Measurements from ENCODE around the gene APOBEC3F. TPM values are rescaled to one million over a fixed set of nuclear protein-coding genes. Genes with fewer than 3 reads are reported as not detected.
"Not testable (repeated sequence)": the region's sequence is repeated elsewhere in the genome, so short reads cannot be mapped to it uniquely, and the experiment has no call there.

Gene APOBEC3F
- total RNA-seq, 1 experiment from 2014 or later, result 1.4 TPM

DNA sequence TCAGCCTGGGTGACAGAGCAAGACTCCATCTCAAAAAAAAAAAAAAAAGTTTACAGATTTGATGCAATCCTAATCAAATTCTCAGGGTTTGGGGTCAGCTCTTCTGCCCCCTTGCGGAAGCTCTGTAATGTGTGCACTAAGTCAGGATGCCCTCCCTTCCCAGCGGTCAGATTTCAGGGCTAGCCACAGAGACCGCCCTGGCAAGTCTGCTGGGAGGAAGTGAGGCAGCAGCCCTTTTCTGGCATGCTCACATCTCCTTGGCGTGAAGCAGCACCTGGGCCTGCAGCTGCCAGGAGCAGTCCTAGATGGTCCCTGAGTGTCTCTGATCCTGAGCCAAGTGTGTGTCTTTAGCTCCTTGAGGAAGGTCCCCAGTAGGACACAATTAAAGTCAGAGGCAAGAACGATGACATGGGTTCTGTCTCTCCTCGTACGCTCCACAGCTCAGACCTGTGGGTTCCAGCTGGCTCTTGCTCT is 37.5 kb upstream of the APOBEC3F start:
- H3K4me3 Mint-ChIP-seq (ENCODE audit: unreplicated experiment), result no peak overlapping the region
- intact Hi-C loops (cut with micrococcal nuclease), result loop anchor here (1.0 kb wide), 3 partner anchors 30 to 234 kb away; no protein-coding TSS in a partner anchor
- ChIA-PET CTCF (interaction anchor here (0.7 to 5.8 kb wide), 16 partner anchors 10 to 1883 kb away, joined by 3 to 65 read pairs (median 4); partner anchors contain the start of gene CBX6), POLR2A (interaction anchor here (0.6 to 1.7 kb wide), 5 partner anchors 12 to 317 kb away, joined by 3 to 6 read pairs (median 3); partner anchors contain the start of genes APOBEC3C and RPL3)
- no peaks in the 10 kb centered on the region for H3K4me1 Mint-ChIP-seq (ENCODE audit: insufficient read depth, unreplicated experiment)
- peak; percentile 87 for DNase-seq (ENCODE audit: unreplicated experiment)
- H3K9me3 Mint-ChIP-seq (ENCODE audit: unreplicated experiment), result peaks cover 3% of the 10 kb centered on the region
- TF ChIP-seq, protein P1, sequence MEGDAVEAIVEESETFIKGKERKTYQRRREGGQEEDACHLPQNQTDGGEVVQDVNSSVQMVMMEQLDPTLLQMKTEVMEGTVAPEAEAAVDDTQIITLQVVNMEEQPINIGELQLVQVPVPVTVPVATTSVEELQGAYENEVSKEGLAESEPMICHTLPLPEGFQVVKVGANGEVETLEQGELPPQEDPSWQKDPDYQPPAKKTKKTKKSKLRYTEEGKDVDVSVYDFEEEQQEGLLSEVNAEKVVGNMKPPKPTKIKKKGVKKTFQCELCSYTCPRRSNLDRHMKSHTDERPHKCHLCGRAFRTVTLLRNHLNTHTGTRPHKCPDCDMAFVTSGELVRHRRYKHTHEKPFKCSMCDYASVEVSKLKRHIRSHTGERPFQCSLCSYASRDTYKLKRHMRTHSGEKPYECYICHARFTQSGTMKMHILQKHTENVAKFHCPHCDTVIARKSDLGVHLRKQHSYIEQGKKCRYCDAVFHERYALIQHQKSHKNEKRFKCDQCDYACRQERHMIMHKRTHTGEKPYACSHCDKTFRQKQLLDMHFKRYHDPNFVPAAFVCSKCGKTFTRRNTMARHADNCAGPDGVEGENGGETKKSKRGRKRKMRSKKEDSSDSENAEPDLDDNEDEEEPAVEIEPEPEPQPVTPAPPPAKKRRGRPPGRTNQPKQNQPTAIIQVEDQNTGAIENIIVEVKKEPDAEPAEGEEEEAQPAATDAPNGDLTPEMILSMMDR (IDR thresholded peaks at IDR 0.05; ENCODE audit: unreplicated experiment), result peak; percentile 66
- H3K27me3 Mint-ChIP-seq (ENCODE audit: insufficient read depth, unreplicated experiment), result peaks cover 20% of the 10 kb centered on the region
- no peaks in the 10 kb centered on the region for H3K36me3 Mint-ChIP-seq (ENCODE audit: insufficient read depth, unreplicated experiment)
- BruUV-seq (replicated peaks), result no TSS peak
- H3K27ac Mint-ChIP-seq (ENCODE audit: low read depth, unreplicated experiment), result no peak overlapping the region

DNA sequence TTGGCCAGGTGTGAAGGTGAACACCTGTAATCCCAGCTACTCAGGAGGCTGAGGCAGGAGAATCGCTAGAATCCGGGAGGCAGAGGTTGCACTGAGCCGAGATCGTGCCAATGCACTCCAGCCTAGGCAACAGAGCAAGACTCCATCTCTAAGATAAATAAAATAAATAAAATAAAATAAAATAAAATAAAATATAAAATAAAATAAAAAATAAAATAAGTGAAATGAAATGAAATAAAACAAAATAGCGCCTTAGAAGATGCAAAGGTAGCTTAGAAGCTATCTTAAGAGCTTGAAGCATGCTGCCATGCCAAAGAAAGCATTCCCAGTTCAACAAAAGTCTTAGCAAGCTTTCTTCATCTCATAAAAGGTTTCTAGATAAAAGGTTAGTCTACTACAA is 33.5 kb upstream of the APOBEC3F start:
- no peaks in the 10 kb centered on the region for H3K27me3 Mint-ChIP-seq (ENCODE audit: insufficient read depth, unreplicated experiment)
- H3K27ac Mint-ChIP-seq (ENCODE audit: low read depth, unreplicated experiment), result no peak overlapping the region
- no peaks in the 10 kb centered on the region for H3K36me3 Mint-ChIP-seq (ENCODE audit: insufficient read depth, unreplicated experiment)
- DNase-seq (ENCODE audit: unreplicated experiment), result no peak
- TF ChIP-seq, protein P1 (IDR thresholded peaks at IDR 0.05; ENCODE audit: unreplicated experiment), result no peak
- no peaks in the 10 kb centered on the region for H3K4me1 Mint-ChIP-seq (ENCODE audit: insufficient read depth, unreplicated experiment)
- H3K9me3 Mint-ChIP-seq (ENCODE audit: unreplicated experiment), result no peaks in the 10 kb centered on the region
- BruUV-seq (replicated peaks), result no TSS peak
- intact Hi-C loops (cut with micrococcal nuclease), result loop anchor here (1.0 to 5.0 kb wide), 2 partner anchors 115 to 310 kb away; partner anchors contain the start of gene RPL3
- ChIA-PET CTCF (interaction anchor here (0.7 to 5.8 kb wide), 6 partner anchors 9 to 137 kb away, joined by 3 to 65 read pairs (median 4); partner anchors contain the start of gene CBX6), POLR2A (interaction anchor here (1.0 kb wide), 1 partner anchor 22 kb away, joined by 5 read pairs; no protein-coding TSS in a partner anchor)
- H3K4me3 Mint-ChIP-seq (ENCODE audit: unreplicated experiment), result no peak overlapping the region

DNA sequence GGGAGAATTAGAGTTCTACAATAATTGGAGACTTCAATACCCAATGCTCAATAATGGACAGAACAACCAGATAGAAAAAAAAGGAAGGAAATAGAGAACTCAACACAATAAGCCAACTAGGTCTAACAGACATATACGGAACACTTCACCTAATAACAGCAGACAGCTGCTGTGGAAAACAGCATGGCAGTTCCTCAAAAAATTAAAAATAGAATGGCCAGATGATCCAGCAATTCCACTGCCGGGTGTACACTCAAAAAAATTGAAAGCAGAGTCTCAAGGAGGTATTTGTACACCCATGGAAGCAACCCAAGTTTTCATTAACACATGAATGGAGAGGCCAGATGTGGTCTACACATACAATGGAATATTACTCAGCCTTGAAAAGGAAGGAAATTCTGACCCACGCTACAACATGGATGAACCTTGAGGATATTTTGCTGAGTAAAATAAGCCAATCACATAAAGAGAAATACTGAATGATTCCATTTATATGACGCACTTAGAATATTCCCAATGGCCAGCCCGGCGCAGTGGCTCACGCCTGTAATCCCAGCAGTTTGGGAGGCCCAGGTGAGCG is 32.3 kb upstream of the APOBEC3F start:
- intact Hi-C loops (cut with micrococcal nuclease), result loop anchor here (5.0 kb wide), 1 partner anchor 309 kb away; the partner anchor contains the start of gene RPL3
- H3K4me1 Mint-ChIP-seq (ENCODE audit: insufficient read depth, unreplicated experiment); H3K4me3 Mint-ChIP-seq (ENCODE audit: unreplicated experiment); H3K27me3 Mint-ChIP-seq (ENCODE audit: insufficient read depth, unreplicated experiment); POLR2A ChIA-PET; H3K9me3 Mint-ChIP-seq (ENCODE audit: unreplicated experiment); DNase-seq (ENCODE audit: unreplicated experiment); H3K27ac Mint-ChIP-seq (ENCODE audit: low read depth, unreplicated experiment); BruUV-seq (replicated peaks); H3K36me3 Mint-ChIP-seq (ENCODE audit: insufficient read depth, unreplicated experiment): not testable (repeated sequence)
- CTCF ChIA-PET, result interaction anchor here (1.0 to 5.8 kb wide), 2 partner anchors 137 to 138 kb away, joined by 4 to 65 read pairs; partner anchors contain the start of gene CBX6

DNA sequence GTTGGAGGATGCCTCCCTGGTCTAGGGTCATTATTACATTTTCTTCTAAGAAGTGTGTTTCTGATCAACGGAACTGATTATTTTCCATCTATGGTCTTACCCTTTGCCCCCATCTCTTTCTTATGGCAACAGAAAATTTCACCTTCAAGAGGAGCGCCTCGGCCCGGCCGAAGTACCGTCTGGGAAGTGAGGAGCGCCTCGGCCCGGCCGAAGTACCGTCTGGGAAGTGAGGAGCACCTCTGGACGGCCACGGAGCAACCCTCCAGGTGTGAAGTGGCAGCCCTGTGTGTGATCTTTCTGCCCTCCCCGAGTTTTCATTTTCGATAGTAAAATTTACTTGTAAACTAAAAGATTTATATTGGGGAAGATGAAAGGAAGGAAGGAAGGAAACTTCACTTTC is 29.7 kb upstream of the APOBEC3F start:
- TF ChIP-seq, protein P1 (IDR thresholded peaks at IDR 0.05; ENCODE audit: unreplicated experiment), result no peak
- no peaks in the 10 kb centered on the region for H3K27me3 Mint-ChIP-seq (ENCODE audit: insufficient read depth, unreplicated experiment)
- CTCF ChIA-PET, result no interaction called here
- H3K4me3 Mint-ChIP-seq (ENCODE audit: unreplicated experiment), result no peak overlapping the region
- no peak for DNase-seq (ENCODE audit: unreplicated experiment)
- peaks cover 6% of the 10 kb centered on the region for H3K36me3 Mint-ChIP-seq (ENCODE audit: insufficient read depth, unreplicated experiment)
- no peaks in the 10 kb centered on the region for H3K9me3 Mint-ChIP-seq (ENCODE audit: unreplicated experiment)
- intact Hi-C loops (cut with micrococcal nuclease), result no loop called here
- no TSS peak for BruUV-seq (replicated peaks)
- H3K27ac Mint-ChIP-seq (ENCODE audit: low read depth, unreplicated experiment), result no peak overlapping the region
- H3K4me1 Mint-ChIP-seq (ENCODE audit: insufficient read depth, unreplicated experiment), result peaks cover 5% of the 10 kb centered on the region
- POLR2A ChIA-PET, result no interaction called here
